HG03432 (cell line): ENCODE data around the gene RIT2.

Experiments used
- ATAC-seq: cut with Tn5 transposase; IDR thresholded peaks from one replicate; pipeline ENCODE4 v1.9.1; 2021; ENCODE audit warnings: mild to moderate bottlenecking, moderate library complexity; ENCODE audit not compliant: unreplicated experiment

Gene RIT2

DNA sequence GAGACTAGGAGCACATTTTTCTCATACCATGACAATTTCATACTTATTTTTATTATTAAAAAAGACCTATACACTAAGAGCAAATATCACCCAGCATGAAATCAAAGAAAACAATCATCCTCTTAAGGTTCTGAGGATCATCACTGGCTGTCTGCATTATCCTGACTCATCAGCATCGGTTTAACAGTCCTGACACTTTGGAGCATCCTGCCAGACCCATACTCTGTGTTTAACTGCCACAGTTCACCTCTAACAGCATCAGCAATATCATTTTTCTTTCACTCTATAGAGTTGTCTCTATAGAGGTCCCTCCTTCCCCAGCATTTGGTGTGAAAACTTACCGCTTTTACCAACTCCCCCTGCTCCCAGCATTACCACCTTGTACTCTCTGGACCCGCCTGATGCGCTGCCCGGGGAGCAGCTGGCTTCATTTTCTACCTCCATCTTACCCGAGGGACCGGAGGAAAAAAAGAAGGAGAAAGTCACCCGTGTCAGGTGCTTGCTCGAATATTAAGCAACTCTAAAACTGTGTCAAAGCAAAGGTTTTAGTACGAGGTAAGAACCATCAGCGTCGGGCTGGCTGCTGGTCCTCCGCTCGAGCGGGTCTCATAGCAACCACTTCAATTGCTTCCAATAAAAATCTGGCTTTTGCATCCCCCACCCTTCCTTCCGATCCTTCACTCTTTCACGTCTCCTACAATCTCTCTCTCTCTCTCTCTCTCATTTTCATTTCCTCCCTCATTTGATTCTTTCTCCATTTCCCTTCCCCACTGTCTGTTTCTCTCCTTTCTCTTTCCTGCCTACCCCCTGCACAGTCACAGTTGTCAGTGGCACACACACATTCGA is at the start of gene RIT2:
RIT2 (minus strand) TSS at position 610 of the 846 bp plus-strand sequence.
- no peak for ATAC-seq

DNA sequence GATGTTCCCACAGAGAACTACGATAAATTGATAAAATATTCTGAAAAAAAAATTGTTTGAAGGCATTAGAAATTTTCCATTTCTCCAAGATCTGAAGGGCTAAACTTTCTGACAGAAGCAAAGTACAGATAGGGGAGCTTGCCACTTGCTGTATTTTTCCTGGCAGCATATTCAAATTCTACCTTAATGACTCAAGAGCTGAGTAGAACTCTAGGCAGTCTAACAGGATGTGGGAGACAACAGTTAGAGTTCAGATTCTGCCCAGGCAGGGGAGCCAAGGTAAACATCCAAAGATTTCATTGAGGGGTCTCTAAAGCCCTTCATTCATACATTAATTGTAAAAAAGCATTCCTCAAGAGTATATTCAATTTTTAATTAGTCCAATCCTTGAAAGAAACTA is 46.0 kb upstream of the RIT2 start:
- ATAC-seq, result no peak

DNA sequence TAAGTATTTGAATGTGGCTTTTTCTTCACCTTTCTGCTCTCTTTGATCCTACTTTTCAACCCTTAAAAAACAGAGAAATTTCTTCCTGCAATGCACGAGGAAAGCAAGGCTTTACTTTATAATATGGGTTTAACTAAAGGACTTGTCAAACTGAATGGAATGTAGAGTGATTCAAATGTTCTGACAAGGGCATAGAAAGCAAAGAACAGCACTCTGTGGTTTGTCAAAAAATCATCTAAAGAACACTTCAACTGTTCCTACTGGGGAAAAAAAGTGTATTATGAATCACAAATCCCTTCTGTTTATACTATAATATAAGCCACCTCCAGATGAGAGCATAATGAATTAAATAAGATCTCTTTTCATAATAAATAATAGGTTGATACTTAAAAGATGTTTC is 45.0 kb upstream of the RIT2 start:
- ATAC-seq, result no peak

DNA sequence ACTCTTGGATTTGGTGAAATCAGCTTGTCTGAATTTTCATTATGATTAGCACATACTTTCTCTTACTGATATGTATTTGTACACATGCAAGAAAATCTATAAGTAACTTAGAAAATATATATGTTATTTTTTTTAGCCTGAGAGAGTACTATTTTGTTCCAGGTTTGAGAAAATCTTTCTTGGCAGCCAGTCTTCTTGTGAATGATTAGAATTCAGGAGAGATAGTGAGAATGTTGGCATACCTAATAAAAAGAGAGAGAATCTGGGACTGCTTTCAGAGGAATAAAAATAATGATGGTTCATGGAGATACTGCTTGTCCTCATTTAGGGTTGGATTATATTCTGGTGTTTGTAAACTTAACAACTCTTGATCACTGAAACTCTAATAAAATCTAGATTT is 44.4 kb upstream of the RIT2 start:
- ATAC-seq, result no peak

DNA sequence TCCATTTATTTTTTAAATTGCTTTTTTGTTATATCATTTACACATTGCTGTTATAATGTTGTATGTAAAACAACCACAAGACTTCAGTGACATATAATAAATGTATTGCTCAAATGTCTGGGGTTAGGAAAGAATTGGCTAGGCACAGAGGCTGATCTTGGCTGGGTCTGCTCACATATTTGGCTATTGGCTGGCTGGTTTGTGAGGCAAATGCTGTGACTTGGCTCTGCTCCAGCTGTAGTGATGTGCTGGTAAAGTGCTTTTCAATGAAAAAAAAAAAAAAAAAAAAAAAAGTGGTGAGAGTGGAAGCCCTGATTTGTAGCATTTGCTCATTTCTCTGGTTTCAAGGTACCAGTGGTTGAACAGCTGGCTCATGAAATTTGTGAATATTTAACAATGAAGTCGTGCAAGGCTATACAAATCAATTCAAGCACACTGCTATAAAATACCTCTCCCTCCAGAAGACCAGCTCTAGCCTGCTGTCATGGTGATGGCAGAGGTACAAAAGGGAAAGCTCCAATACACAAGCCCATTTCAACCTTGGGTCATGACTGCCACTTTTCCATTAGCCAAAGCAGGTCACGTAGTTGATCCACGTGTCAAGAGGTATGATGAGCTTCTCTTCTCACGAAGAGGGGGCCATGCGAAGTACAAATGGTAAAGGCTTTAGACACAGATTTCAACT is 43.7 kb upstream of the RIT2 start:
- ATAC-seq, result no peak

DNA sequence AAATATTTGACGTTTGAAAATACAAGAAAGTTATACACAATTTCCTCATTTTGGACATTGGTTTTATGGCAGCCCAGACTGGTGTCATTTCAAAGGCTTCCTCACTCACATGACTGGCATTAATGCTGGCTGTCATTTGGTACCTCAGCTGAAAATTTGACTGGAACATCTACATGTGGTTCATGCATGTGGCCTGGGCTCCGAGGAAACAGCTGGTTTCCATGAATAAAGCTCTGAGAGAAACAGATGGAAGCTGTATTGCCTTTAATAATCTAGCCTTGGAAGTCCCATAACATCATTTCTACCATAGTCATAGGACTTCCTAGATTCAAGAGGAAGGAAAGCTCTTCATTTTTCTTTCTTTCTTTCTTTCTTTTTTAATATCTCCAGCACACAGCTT is 42.9 kb upstream of the RIT2 start:
- ATAC-seq, result no peak

DNA sequence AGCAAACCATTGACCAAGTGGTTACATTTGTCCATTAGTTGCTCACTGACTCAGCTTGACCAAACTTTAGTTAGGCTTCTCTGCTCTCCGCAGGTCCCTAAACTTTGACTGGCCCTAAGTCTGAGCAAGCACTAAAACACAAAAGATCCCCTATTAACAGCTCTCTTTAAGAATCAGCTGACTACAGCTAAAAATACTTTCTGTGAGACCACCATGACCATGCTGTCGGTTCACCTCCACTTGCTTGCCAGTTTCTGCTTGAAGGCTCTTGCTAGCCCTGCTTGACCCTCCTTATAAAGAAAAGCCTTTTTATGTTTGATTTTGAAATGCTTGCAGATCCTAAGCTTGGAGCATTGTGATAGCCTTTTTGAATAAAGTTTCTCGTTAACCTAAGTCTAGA is 40.4 kb upstream of the RIT2 start:
- no peak for ATAC-seq

DNA sequence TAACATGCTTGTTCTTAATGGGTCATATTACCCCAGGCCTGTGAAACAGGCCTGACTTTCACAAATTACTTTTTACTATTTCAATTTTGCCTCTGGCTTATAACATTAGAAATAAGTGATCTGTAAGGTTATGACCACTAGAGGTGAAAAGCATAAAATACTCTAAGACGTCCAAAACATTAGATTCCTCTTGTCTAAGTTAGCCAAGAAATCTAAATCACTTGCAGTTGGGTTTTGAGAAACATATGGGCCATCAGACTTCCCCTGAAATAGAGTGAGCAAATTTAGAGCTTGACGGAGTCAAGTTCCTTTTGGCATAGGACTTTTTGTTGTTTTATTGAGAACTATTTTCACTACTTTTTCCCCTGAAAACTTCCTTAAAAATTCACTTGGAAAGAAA is 32.7 kb upstream of the RIT2 start:
- no peak for ATAC-seq

DNA sequence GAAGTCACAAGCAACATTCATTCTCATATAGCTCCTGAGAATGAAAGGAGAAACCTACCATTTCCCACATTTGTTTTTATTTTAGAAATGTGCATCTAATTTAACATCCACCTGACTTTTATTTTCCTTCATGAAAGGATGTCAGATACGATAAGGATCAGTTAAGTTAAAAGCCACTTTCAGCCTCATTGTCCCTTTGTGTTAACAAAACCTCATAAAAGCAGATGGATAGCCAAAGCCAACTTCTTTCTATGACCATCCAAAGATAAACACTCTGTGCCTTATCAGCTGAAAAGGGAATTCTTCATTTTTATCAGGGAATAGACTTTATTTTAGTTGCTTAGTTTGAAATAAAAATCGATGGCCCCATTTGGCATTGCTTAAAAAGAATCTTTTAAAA is 25.7 kb upstream of the RIT2 start:
- no peak for ATAC-seq

DNA sequence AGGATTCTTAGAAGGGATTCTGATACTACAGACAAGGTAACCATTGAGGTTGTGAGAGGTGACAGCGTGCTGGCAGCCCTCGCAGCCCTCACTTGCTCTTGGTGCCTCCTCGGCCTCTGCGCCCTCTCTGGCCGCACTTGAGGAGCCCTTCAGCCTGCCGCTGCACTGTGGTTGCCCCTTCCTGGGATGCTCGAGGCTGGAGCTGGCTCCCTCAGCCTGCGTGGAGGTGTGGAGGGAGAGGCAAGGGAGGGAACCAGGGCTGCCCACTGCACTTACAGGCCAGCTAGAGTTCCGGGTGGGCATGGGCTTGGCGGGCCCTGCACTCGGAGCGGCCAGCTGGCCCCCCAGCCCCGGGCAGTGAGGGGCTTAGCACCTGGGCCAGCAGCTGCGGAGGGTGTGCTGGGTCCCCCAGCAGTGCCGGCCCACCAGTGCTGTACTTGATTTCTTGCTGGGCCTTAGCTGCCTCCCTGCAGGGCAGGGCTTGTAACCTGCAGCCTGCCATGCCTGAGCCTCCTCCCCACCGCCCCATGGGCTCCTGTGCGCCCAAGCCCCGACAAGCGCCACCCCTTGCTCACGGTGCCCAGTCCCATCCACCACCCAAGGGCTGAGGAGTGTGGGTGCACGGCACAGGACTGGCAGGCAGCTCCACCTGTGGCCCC is 23.9 kb upstream of the RIT2 start:
- no peak for ATAC-seq

DNA sequence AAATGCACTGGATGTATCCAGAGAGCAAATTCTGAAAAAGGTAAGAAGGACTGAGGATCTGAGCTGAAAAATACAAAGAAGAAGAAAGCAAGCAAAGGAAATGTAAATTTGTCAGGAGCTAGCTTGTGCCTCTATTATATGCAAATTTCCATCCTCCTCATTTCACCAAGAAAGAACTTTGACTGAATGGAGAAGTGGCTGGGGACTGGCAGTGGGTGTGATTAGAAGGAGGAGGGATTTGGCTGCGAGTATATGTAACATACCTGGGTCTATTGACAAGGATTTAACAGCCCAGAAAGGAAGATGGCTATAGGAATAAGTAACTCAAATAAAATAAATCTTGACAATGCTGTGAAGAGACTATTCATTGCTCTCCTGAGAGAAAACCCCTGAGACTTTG is 19.4 kb upstream of the RIT2 start:
- no peak for ATAC-seq

DNA sequence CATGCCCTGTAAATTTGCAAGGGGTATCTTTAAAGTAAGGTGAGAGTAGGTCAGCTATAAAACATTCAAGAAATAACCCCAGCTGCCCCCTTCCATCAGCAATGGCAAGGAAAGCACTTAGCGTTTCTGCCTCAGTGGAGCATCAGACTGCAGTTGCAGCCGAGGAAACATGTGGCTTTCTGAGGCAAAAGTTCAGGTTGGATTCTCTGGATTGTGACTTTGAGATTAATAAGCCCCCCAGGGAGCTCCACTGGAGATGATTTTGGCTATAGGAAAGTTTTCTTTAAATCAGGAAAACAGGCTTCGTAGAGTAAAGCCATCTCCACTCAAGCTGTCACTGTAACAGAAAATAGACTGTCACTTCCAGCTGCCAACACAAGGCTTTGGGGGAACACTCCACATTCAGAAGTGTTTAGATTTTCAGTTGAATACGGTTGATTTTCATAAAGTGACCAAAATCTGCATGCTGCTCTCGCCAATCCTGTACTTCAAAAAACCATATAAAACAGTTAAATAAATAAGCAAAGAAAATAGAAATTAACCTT is 15.3 kb upstream of the RIT2 start:
- no peak for ATAC-seq

DNA sequence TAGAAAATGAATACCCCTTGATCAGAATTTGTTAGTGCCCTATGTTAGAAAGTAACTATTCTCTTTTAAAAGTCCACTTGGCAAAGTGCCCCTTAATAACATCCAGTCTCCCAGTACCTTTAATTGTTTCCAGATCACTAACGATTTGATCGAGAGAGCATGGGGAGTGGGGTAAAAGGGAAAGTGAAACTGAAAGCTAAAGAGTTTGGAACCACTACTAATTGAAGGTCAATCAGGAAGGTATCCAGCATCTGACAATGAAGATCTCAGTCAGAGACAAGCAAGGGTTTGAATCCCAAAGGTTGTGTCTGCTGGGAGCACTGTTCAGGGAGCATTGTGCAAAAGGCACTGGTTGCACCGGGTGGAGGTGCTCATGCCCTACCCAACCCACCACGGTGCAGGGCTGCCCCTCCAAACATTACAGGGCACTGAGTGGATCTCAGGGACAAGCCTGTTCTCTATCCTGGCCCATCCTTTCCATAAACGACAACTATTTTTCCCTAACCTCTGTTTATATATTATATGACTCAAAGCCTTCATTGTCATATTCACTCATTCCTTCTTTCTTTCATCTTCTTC is 14.6 kb upstream of the RIT2 start:
- no peak for ATAC-seq

DNA sequence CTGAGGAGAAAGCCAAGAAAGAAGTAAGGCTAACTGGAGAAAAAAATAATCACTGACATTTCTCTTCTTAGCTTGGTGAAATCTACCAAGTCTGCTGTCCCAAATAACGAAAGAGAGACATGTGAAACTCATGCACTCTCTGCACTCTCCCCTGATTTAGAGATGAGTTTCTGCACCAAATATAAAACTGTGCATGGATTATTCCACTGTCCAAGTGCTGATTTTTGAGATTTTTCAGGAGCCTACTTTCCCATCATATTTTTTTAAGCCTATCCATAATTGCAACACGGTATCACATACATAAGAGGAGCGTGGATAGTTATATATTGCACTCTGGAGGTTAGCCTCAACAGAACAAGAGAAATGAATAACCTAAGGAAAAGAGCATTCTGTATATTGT is 10.0 kb upstream of the RIT2 start:
- no peak for ATAC-seq

DNA sequence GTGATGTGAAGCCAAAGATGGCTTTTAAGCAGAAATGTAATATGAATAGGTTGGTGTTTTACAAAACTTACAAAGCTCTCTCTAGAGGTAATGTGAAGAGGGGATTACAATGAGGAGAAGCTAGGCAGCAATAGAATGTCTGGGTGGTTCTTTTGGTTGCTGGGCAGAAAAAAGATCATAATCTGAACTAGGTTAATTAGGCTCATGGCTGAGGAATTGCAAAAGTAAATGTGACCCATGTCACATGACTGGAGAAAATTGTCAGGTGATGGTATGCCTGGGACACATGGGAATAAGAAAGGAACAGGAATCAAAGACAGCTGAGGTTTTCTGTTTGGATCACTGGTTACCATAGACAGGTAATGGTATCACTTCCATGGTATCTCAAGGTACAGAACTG is 7.5 kb upstream of the RIT2 start:
- ATAC-seq, result no peak

DNA sequence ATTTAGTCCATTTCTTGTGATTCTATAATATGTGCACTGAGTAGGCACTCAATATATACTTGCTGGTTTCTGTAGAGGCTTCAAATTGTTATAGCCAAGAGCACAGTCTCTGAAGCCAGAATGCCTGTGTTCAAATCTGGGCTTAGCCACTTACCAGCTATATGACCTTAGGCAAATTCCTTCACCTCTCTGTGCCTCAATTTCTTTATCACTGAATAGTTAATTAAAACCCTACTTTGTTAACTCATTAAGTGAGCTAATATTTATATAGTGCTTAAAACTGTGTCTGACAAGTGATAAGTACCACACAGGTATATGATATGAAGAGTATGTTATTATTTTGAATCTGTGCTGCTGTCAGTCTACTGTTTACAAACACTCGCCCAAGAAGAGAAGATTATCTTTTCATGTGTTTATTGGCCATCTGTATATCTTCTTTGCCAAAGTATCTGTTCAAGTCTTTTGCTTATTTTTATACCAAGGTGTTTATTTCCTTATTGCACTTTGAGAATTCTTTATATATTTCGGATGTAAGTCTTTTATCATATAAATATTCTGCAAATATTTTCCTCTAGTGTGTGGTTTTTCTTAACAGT is 1.3 kb upstream of the RIT2 start:
- no peak for ATAC-seq

DNA sequence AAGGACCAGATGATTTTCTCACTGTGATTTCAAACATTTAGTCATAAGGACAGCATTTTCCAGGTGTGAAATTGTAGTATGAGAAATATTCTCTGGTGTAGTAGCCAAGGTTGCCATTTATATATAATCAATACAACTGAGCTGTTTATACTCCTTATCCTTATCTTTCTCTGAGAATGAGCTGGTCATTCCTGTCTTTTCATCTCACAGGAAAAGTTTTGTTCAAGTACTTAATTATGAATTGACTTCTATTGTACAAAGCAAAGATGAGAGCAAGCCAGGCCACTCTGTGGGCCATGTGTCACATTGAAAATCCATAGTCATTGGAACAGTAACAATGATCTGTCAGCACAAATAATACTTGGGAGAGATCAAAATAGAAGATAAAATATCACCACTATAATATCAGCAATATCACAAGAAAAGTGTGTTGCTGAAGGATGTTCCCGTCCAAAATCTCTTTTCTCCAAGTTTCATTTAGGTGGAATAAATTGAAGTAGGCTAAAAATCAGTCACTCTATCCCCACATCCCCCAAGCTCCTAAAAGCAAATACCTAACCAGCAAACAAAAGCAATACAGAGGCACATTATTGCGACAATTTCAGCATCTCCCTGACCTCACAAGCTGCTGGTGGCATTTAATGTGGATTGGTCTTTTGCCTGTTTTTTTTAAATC is 2.1 kb downstream of the RIT2 start:
- no peak for ATAC-seq

DNA sequence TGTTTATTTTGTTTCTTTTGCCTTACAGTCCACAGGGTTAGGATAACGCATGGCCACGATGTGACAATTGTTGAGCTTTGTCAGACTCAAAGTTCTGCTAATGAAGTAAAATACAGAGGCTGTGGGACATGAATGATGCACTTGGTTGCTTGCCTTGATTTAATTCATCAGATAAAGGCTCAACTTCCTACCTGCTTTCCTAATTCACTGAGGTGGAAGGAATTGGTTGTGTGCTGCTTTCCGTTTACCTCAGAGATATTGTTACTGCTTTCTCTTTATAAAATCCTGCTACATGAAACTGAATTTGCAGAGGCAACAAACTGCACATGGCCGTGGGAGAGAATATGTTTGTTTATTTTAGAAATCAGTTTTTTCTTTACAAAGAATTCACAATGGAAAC is 6.6 kb downstream of the RIT2 start:
- ATAC-seq, result no peak

DNA sequence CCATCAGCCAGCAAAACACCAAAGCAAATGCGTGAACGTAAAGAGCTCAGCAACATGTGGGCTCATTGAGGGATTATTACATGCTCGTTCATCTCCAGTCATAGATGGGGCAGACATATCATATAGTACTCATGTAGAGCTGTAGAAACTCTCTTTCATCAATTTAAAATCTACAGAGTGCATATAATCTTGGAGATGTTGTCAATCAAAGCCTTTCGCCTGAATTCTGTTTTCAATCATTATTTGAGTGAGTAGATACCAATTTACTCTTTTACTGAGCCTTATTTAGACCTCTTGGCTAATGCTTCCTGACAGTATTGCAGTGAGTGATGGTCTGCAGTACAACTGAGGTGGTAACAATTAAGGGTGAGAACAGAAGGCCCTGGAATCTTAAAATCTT is 7.0 kb downstream of the RIT2 start:
- ATAC-seq, result no peak

DNA sequence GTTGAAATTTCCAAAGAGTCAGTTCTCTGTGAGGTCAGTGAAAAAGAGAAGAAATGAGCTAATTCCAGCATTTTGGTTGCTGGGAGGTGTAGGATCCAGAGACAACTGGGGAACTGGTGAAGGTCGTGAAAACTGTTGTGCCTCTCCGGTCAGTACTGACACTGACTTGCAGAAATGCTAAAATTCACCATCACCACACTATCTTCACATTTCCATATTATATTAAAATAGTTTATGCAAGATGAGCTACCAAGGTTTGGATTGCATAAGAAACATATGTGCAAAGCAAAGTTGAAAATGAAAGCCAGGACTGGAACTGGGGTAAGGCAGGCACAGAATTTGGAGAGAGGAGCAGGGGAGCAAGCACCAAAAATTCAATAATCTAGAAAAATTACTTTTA is 21.8 kb downstream of the RIT2 start:
- no peak for ATAC-seq
